Neural progenitor cell (in vitro differentiated cells): ENCODE results near the gene FMNL2. TPM values are rescaled to one million over a fixed set of nuclear protein-coding genes. Genes with fewer than 3 reads are reported as not detected.
A peak's percentile ranks its signal among the peaks of the same experiment; 100 is the strongest.

Experiments used
- DNase-seq: peaks from one replicate; pipeline ENCODE4 v3.0.0-alpha.2; 2016; ENCODE audit warnings: low spot score
- H2AFZ ChIP-seq: fragments of 200-600 bp; sonication (generic); replicated peaks from 2 replicates; pipeline ENCODE4 v1.6.1; 2016; ENCODE audit warnings: antibody characterized with exemption
- H3F3A ChIP-seq: fragments of 200-600 bp; sonication (generic); 2 replicates; pipeline ENCODE4 v1.6.1; 2016; ENCODE audit warnings: antibody characterized with exemption, low read depth
- H3K27ac ChIP-seq: fragments of 200-600 bp; sonication (generic); 2 replicates; pipeline ENCODE4 v1.5.1; 2016; ENCODE audit warnings: mild to moderate bottlenecking
- H3K27me3 ChIP-seq: fragments of 200-600 bp; sonication (generic); 2 replicates; pipeline ENCODE4 v1.6.1; 2016; ENCODE audit warnings: mild to moderate bottlenecking, moderate library complexity
- H3K36me3 ChIP-seq: fragments of 200-600 bp; sonication (generic); 2 replicates; pipeline ENCODE4 v1.5.1; 2016
- H3K4me1 ChIP-seq: fragments of 200-600 bp; sonication (generic); 2 replicates; pipeline ENCODE4 v1.6.1; 2016; ENCODE audit warnings: mixed run types
- H3K4me2 ChIP-seq: fragments of 200-600 bp; sonication (generic); 2 replicates; pipeline ENCODE4 v1.6.1; 2016
- H3K4me3 ChIP-seq: fragments of 200-600 bp; sonication (generic); 2 replicates; pipeline ENCODE4 v1.5.1; 2016
- H3K79me2 ChIP-seq: fragments of 200-600 bp; sonication (generic); 2 replicates; pipeline ENCODE4 v1.6.1; 2016; ENCODE audit warnings: low read depth
- H3K9ac ChIP-seq: fragments of 200-600 bp; sonication (generic); 2 replicates; pipeline ENCODE4 v1.6.1; 2016
- H3K9me3 ChIP-seq: fragments of 200-600 bp; sonication (generic); 2 replicates; pipeline ENCODE4 v1.5.1; 2016; ENCODE audit warnings: low read depth
- H4K20me1 ChIP-seq: fragments of 200-600 bp; sonication (generic); 2 replicates; pipeline ENCODE4 v1.6.1; 2016; ENCODE audit warnings: low read depth
- H3K27ac Mint-ChIP-seq: 3 replicates; pipeline ENCODE4 v1.8.0; 2021; ENCODE audit warnings: mixed read lengths
- H3K27me3 Mint-ChIP-seq: 2 replicates; pipeline ENCODE4 v1.8.0; 2022; ENCODE audit warnings: low read depth, mild to moderate bottlenecking, inconsistent platforms, moderate library complexity, mixed read lengths; ENCODE audit not compliant: insufficient read depth
- H3K36me3 Mint-ChIP-seq: 3 replicates; pipeline ENCODE4 v1.8.0; 2021; ENCODE audit warnings: mixed read lengths
- H3K4me1 Mint-ChIP-seq: 3 replicates; pipeline ENCODE4 v1.8.0; 2021; ENCODE audit warnings: mixed read lengths
- H3K4me3 Mint-ChIP-seq: 3 replicates; pipeline ENCODE4 v1.8.0; 2021; ENCODE audit warnings: mild to moderate bottlenecking, moderate library complexity, mixed read lengths
- H3K9me3 Mint-ChIP-seq: 3 replicates; pipeline ENCODE4 v1.8.0; 2020; ENCODE audit warnings: mixed read lengths
- EZH2 ChIP-seq: fragments of 200-600 bp; sonication (generic); IDR thresholded peaks from 2 replicates; pipeline ENCODE4 v1.6.1; 2017; ENCODE audit warnings: antibody characterized with exemption, mild to moderate bottlenecking, moderate library complexity
- EZH2phosphoT487 ChIP-seq: fragments of 200-600 bp; sonication (generic); IDR thresholded peaks from 2 replicates; pipeline ENCODE4 v1.6.1; 2017; ENCODE audit warnings: antibody characterized with exemption
- total RNA-seq: library from RNA; depleted of rRNA; stranded (reverse); fragments of >200 nt; gene quantifications from 2 replicates; pipeline ENCODE4 v1.2.3, GENCODE V29; 2015; ENCODE audit warnings: low replicate concordance
- TF ChIP-seq, protein P1 (sequence below): fragments of 200-600 bp; sonication (generic); IDR thresholded peaks from 2 replicates; pipeline ENCODE4 v1.5.1; 2017; ENCODE audit warnings: antibody characterized with exemption, mild to moderate bottlenecking

Gene FMNL2
- total RNA-seq, 1 donor from 2014 or later, result 99.7 TPM

- no peak overlapping the region for H3K27ac Mint-ChIP-seq
- no peak overlapping the region for H3K27ac ChIP-seq
These were observed 158.4 kb downstream of the FMNL2 start for GRCh38 chr2:152493417-152493816.

DNA sequence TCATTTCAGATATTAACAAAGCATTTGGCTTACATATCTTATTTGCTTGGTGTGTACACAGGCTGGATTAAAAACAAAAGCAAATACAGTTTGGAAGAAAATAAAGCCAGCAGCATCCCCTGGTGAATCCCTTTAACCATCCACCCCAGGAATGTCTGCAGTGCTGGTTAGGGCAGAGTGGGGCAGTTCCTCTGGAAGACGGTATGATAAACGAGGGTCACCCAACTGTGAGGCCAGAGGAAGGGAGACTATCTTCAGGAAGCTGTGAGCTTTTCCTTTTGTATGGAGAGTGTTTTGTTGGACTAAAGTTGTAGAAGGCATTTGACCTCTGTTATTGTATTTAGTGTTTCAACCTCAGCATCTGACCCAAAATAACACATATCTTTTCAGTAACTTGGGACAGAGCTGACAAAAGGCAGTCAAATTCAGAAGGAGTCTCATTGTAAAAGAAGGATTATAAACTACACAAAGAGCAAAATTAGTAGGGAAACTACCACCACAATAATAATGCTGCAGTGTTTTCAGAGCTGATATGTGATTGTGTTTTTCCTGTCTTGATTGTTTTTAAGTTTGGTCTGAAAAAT lies 159.1 kb downstream of the FMNL2 start:
- H3K4me3 Mint-ChIP-seq, result no peak overlapping the region
- TF ChIP-seq, protein P1, sequence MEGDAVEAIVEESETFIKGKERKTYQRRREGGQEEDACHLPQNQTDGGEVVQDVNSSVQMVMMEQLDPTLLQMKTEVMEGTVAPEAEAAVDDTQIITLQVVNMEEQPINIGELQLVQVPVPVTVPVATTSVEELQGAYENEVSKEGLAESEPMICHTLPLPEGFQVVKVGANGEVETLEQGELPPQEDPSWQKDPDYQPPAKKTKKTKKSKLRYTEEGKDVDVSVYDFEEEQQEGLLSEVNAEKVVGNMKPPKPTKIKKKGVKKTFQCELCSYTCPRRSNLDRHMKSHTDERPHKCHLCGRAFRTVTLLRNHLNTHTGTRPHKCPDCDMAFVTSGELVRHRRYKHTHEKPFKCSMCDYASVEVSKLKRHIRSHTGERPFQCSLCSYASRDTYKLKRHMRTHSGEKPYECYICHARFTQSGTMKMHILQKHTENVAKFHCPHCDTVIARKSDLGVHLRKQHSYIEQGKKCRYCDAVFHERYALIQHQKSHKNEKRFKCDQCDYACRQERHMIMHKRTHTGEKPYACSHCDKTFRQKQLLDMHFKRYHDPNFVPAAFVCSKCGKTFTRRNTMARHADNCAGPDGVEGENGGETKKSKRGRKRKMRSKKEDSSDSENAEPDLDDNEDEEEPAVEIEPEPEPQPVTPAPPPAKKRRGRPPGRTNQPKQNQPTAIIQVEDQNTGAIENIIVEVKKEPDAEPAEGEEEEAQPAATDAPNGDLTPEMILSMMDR, result no peak
- TF ChIP-seq EZH2phosphoT487, result no peak
- TF ChIP-seq EZH2, result no peak
- H2AFZ ChIP-seq, result no peak overlapping the region
- no peak overlapping the region for H3K9ac ChIP-seq
- peak overlapping the region; percentile 78 for H3K27ac Mint-ChIP-seq
- H3K4me1 ChIP-seq, result peaks cover 50% of the 10 kb centered on the region
- H3K79me2 ChIP-seq, result peaks cover 98% of the 10 kb centered on the region
- no peak overlapping the region for H3K4me3 ChIP-seq
- peaks cover 2% of the 10 kb centered on the region for H3K27me3 Mint-ChIP-seq
- peaks cover 22% of the 10 kb centered on the region for H3K9me3 Mint-ChIP-seq
- DNase-seq, result peak; percentile 23
- H3K9me3 ChIP-seq, result no peaks in the 10 kb centered on the region
- peaks cover 16% of the 10 kb centered on the region for H3K36me3 Mint-ChIP-seq
- peaks cover 34% of the 10 kb centered on the region for H3F3A ChIP-seq
- no peaks in the 10 kb centered on the region for H3K27me3 ChIP-seq
- H3K36me3 ChIP-seq, result no peaks in the 10 kb centered on the region
- no peak overlapping the region for H3K27ac ChIP-seq
- H3K4me1 Mint-ChIP-seq, result peaks cover 45% of the 10 kb centered on the region
- H3K4me2 ChIP-seq, result no peak overlapping the region
- peaks cover 53% of the 10 kb centered on the region for H4K20me1 ChIP-seq

More at GRCh38 chr2:152493417-152493816, 158.4 kb downstream of the FMNL2 start:
- peaks cover 14% of the 10 kb centered on the region for H3K36me3 Mint-ChIP-seq
- Histone ChIP-seq H3K4me3 (no peak overlapping the region), H3K36me3 (no peaks in the 10 kb centered on the region), H3K79me2 (peaks cover 98% of the 10 kb centered on the region), H4K20me1 (peaks cover 53% of the 10 kb centered on the region), H3K9ac (no peak overlapping the region), H3K27me3 (no peaks in the 10 kb centered on the region), H3K9me3 (no peaks in the 10 kb centered on the region), H3K4me2 (no peak overlapping the region), H3K4me1 (peaks cover 47% of the 10 kb centered on the region), H3F3A (peaks cover 34% of the 10 kb centered on the region), H2AFZ (no peak overlapping the region)
- H3K9me3 Mint-ChIP-seq, result peaks cover 22% of the 10 kb centered on the region
- TF ChIP-seq EZH2, result no peak
- no peak for TF ChIP-seq EZH2phosphoT487
- TF ChIP-seq, protein P1, result no peak
- DNase-seq, result no peak
- peaks cover 47% of the 10 kb centered on the region for H3K4me1 Mint-ChIP-seq
- H3K27me3 Mint-ChIP-seq, result peaks cover 2% of the 10 kb centered on the region
- no peak overlapping the region for H3K4me3 Mint-ChIP-seq

DNA sequence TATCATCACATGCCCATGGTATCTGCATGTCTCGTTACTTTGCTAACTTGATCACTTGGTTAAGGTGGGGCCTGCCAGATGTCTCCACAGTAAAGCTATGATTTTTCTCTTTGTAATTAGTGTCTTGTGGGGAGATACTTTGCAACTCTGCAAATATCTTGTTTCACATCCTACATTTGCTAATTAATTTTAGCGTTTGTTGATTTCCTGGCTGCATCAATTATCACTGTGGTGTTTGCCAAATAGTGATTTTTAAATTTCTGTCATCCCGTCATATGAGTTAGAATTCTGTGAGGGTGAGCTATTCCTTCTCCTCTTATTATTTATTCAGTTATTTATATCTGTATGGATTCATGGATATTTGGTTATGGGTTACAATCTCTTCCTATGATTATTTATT lies 161.4 kb downstream of the FMNL2 start:
- peaks cover 30% of the 10 kb centered on the region for H3K4me1 ChIP-seq
- Mint-ChIP-seq H3K4me3 (no peak overlapping the region), H3K27ac (no peak overlapping the region), H3K36me3 (peaks cover 16% of the 10 kb centered on the region), H3K9me3 (peaks cover 22% of the 10 kb centered on the region), H3K27me3 (peaks cover 4% of the 10 kb centered on the region), H3K4me1 (peaks cover 25% of the 10 kb centered on the region)
- no peak overlapping the region for H3K4me3 ChIP-seq
- H3F3A ChIP-seq, result peaks cover 25% of the 10 kb centered on the region
- TF ChIP-seq, protein P1, result no peak
- TF ChIP-seq EZH2phosphoT487, result no peak
- TF ChIP-seq EZH2, result no peak
- no peaks in the 10 kb centered on the region for H3K27me3 ChIP-seq
- H3K9me3 ChIP-seq, result no peaks in the 10 kb centered on the region
- no peaks in the 10 kb centered on the region for H3K36me3 ChIP-seq
- peaks cover 53% of the 10 kb centered on the region for H4K20me1 ChIP-seq
- H3K79me2 ChIP-seq, result peaks cover 97% of the 10 kb centered on the region
- no peak overlapping the region for H2AFZ ChIP-seq
- H3K4me2 ChIP-seq, result no peak overlapping the region
- no peak for DNase-seq
- no peak overlapping the region for H3K27ac ChIP-seq
- no peak overlapping the region for H3K9ac ChIP-seq
